Measurements from ENCODE around the gene MSMB. TPM values are rescaled to one million over a fixed set of nuclear protein-coding genes. Genes with fewer than 3 reads are reported as not detected.

Gene MSMB
- total RNA-seq, 1 experiment from 2014 or later, result not detected

DNA sequence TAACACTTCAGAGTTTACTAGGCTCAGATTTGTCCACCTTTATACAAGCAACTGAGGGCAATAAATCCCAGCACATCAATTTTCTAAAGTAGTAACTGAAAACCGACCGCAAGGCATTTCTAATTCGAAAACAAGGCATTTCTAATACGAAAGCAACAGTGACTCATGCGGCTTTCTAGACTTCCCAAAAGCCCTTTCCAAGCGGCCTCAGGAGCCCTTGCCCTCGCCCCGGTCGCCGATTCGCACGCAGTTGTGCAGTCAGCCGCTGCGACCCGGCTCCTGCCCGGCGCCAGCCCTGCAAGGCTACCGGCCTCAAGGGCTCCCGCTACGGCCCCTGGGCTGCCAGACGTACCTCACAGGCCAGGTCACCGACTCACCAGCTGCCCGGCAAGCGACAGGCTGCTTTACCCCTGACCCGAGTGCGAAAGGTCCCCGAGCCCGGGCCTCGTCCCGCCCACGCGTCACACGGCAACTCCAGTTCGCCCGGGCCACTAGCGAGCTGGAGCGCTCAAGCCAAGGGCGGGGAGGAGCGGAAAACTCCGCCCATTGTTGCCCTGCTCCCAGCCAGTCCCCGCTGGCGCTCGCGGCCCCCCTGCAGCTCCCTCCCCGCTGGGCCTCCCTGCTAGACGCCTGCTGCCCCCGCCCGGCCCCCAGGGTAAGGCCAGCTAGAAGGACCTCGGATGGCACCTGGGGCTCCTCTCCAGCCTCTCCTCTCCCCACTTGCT, 22.9 kb downstream of the MSMB start:
- H3K4me1 ChIP-seq (ENCODE audit: low read length), result peaks cover 46% of the 10 kb centered on the region
- no peak overlapping the region for H3K9ac ChIP-seq (ENCODE audit: low read length)
- H2AFZ ChIP-seq (ENCODE audit: low read length), result no peak overlapping the region
- no peaks in the 10 kb centered on the region for H3K9me2 ChIP-seq (replicated peaks; ENCODE audit: insufficient read depth, low read length)
- H3K27me3 ChIP-seq (ENCODE audit: low read length), result no peaks in the 10 kb centered on the region
- no peak overlapping the region for H3K27ac ChIP-seq (ENCODE audit: low read length)
- no peaks in the 10 kb centered on the region for H3K9me3 ChIP-seq (ENCODE audit: low read length)
- no peak overlapping the region for H3K4me3 ChIP-seq (ENCODE audit: low read length)
- H4K20me1 ChIP-seq (ENCODE audit: insufficient read depth, low read depth, low read length), result peaks cover 24% of the 10 kb centered on the region
- no peak for DNase-seq
- H3K79me2 ChIP-seq (ENCODE audit: low read length), result peaks cover 100% of the 10 kb centered on the region
- no peak overlapping the region for H3K4me2 ChIP-seq (ENCODE audit: low read depth, low read length, poor library complexity, severe bottlenecking)
- no peaks in the 10 kb centered on the region for H3K36me3 ChIP-seq (ENCODE audit: insufficient read depth, low read length)

DNA sequence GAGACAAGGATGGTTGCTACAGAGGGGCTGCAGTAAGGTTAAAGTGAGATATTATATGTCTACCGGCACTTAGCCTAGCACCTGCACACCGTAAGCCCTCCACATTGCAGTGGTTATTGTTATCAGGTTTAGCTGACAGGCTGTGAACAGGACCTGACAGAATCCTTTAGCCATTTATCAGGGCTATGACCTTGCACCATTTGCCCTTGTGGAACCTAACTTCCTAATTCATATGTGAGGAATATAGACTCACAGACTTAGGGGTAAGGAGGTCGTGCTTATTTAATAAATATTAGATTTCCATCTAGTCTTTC, 25.8 kb downstream of the MSMB start:
- H3K27ac ChIP-seq (ENCODE audit: low read length), result peak overlapping the region; percentile 92
- H2AFZ ChIP-seq (ENCODE audit: low read length), result no peak overlapping the region
- no peaks in the 10 kb centered on the region for H3K9me3 ChIP-seq (ENCODE audit: low read length)
- peaks cover 8% of the 10 kb centered on the region for H4K20me1 ChIP-seq (ENCODE audit: insufficient read depth, low read depth, low read length)
- H3K9ac ChIP-seq (ENCODE audit: low read length), result peak overlapping the region; percentile 64
- H3K9me2 ChIP-seq (replicated peaks; ENCODE audit: insufficient read depth, low read length), result no peaks in the 10 kb centered on the region
- H3K4me3 ChIP-seq (ENCODE audit: low read length), result peak overlapping the region; percentile 60
- no peaks in the 10 kb centered on the region for H3K27me3 ChIP-seq (ENCODE audit: low read length)
- H3K79me2 ChIP-seq (ENCODE audit: low read length), result peaks cover 100% of the 10 kb centered on the region
- no peak for DNase-seq
- H3K36me3 ChIP-seq (ENCODE audit: insufficient read depth, low read length), result peaks cover 20% of the 10 kb centered on the region; the same call in 1 of the 2 replicates
- peaks cover 37% of the 10 kb centered on the region for H3K4me1 ChIP-seq (ENCODE audit: low read length)
- peak overlapping the region; percentile 71 for H3K4me2 ChIP-seq (ENCODE audit: low read depth, low read length, poor library complexity, severe bottlenecking)

DNA sequence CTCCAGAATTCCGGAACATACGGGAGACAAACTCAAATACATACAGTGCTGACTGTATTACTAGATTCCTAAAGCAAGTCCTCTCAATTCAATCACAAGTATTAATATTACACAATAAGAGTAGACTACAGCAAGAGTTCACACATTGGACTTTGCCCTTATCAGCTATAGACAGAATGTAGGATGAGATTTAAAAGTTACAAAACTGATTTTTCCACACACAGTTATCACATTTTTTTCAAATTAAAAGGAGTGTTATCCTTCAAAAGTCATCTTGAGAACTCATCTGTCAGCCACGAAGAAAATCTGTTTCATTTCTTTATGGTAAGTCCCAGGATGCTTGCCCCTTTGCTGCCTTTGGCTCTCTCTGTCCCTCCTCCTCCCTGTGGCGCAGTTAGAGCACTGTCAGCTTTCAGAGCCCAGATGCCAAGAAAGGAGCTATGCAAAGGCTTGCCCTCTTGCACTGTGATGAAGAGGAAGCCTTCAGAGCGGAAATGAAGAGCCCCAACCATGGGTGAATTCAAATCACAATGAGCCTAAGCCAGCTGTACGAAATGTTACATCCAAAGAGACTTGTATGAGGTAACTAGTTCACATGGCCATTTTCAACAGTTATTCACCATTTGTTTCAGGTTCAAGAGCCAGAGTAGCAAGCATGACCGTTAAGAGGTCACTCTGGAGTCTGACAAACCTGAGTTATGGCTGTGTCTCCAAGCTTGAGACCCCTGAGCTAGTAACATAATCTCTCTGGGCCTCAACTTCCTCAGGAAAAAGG, 26.3 kb downstream of the MSMB start:
- H3K27ac ChIP-seq (ENCODE audit: low read length), result peak overlapping the region; percentile 92
- peak overlapping the region; percentile 64 for H3K9ac ChIP-seq (ENCODE audit: low read length)
- no peak overlapping the region for H2AFZ ChIP-seq (ENCODE audit: low read length)
- peaks cover 37% of the 10 kb centered on the region for H3K4me1 ChIP-seq (ENCODE audit: low read length)
- peaks cover 25% of the 10 kb centered on the region; the same call in 1 of the 2 replicates for H3K36me3 ChIP-seq (ENCODE audit: insufficient read depth, low read length)
- peak overlapping the region; percentile 60 for H3K4me3 ChIP-seq (ENCODE audit: low read length)
- H4K20me1 ChIP-seq (ENCODE audit: insufficient read depth, low read depth, low read length), result peaks cover 8% of the 10 kb centered on the region
- H3K9me2 ChIP-seq (replicated peaks; ENCODE audit: insufficient read depth, low read length), result no peaks in the 10 kb centered on the region
- H3K4me2 ChIP-seq (ENCODE audit: low read depth, low read length, poor library complexity, severe bottlenecking), result peak overlapping the region; percentile 71
- peaks cover 99% of the 10 kb centered on the region for H3K79me2 ChIP-seq (ENCODE audit: low read length)
- DNase-seq, result peak; percentile 92
- H3K9me3 ChIP-seq (ENCODE audit: low read length), result no peaks in the 10 kb centered on the region
- no peaks in the 10 kb centered on the region for H3K27me3 ChIP-seq (ENCODE audit: low read length)

DNA sequence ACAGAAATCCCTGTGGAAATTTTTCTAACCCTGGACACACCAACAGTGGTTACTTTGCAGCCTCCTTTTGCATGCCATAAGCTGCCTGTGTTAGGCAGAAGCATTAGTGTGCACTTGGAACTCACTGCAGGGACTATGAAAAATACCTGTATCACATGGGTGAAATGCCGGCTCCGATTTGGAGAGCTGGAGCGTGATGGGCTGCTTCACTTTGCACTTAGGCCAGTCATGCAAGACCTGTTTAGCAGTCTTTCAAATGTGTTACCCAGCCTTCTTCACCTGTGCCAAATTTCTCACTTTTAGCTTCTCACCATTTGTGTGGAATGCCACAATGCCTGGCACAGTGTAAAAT, 26.9 kb downstream of the MSMB start:
- Histone ChIP-seq H3K9ac (ENCODE audit: low read length) (peak overlapping the region; percentile 64), H3K4me2 (ENCODE audit: low read depth, low read length, poor library complexity, severe bottlenecking) (peak overlapping the region; percentile 71), H3K4me1 (ENCODE audit: low read length) (peaks cover 37% of the 10 kb centered on the region), H4K20me1 (ENCODE audit: insufficient read depth, low read depth, low read length) (peaks cover 8% of the 10 kb centered on the region), H3K36me3 (ENCODE audit: insufficient read depth, low read length) (peaks cover 30% of the 10 kb centered on the region; the same call in 1 of the 2 replicates), H3K9me3 (ENCODE audit: low read length) (no peaks in the 10 kb centered on the region), H3K9me2 (replicated peaks; ENCODE audit: insufficient read depth, low read length) (no peaks in the 10 kb centered on the region), H3K27me3 (ENCODE audit: low read length) (no peaks in the 10 kb centered on the region), H3K4me3 (ENCODE audit: low read length) (peak overlapping the region; percentile 60), H2AFZ (ENCODE audit: low read length) (no peak overlapping the region), H3K27ac (ENCODE audit: low read length) (peak overlapping the region; percentile 92), H3K79me2 (ENCODE audit: low read length) (peaks cover 99% of the 10 kb centered on the region)
- DNase-seq, result no peak

DNA sequence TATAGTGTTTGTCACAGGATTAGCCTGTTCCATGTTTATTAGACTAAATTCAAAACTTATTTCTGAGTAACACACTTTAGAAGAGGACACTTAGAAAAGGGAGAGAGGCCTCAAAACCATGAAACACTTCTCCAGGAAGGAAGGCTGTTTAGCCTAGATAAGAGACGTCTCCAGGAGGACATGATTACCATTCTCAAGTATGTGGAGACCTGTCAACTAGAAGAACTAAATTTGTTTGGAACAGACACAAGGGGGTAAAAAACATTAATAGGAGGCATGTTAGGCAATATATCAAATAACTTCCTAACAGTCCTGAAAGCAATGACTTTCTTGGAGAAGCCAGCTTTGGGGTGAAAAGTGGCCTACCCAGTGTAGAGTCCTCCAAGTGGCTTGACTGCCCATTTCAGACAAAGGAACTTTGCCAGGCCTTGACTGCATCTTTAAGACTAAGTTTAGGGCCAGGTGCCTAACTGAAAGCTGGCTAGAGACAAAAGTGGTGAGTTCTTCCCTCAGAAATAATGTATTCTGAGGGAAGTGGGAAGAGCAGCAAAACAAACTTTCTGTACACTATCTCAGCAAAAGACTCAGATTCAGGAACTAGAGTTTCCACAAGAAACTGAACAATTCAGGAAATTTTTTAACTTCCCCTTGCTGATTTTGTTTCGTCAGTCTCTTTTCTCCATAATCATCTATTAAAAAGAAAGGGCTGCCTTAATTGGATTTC, 27.5 kb downstream of the MSMB start:
- H4K20me1 ChIP-seq (ENCODE audit: insufficient read depth, low read depth, low read length), result peaks cover 8% of the 10 kb centered on the region

DNA sequence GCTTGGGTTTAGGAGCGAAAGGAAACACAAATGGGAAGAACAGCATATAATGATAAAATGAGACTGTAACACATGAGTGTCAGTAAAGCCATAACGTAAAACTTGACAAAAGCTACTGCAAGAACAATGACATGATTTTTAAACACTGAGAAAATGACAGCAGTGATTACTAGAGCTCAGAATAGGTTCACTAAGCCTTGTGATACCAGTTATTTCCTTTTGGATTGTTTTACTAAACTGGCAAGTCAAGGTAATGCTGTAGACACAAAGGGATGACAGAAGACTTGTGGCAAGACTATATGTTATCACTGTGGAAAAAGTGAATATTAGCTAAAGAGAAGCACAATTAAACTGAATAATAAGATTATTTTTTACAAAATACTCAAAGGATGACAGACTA, 28.3 kb downstream of the MSMB start:
- Histone ChIP-seq H3K9me3 (ENCODE audit: low read length) (no peaks in the 10 kb centered on the region), H3K4me3 (ENCODE audit: low read length) (no peak overlapping the region), H3K4me2 (ENCODE audit: low read depth, low read length, poor library complexity, severe bottlenecking) (no peak overlapping the region), H3K36me3 (ENCODE audit: insufficient read depth, low read length) (peaks cover 40% of the 10 kb centered on the region; the same call in 1 of the 2 replicates), H3K27me3 (ENCODE audit: low read length) (no peaks in the 10 kb centered on the region), H3K9ac (ENCODE audit: low read length) (no peak overlapping the region), H3K79me2 (ENCODE audit: low read length) (peaks cover 84% of the 10 kb centered on the region), H2AFZ (ENCODE audit: low read length) (no peak overlapping the region), H3K4me1 (ENCODE audit: low read length) (peaks cover 37% of the 10 kb centered on the region), H3K9me2 (replicated peaks; ENCODE audit: insufficient read depth, low read length) (no peaks in the 10 kb centered on the region), H4K20me1 (ENCODE audit: insufficient read depth, low read depth, low read length) (peaks cover 8% of the 10 kb centered on the region), H3K27ac (ENCODE audit: low read length) (no peak overlapping the region)
- DNase-seq, result no peak

More for the DNA sequence above, 27.5 kb downstream of the MSMB start:
- Histone ChIP-seq H3K79me2 (ENCODE audit: low read length) (peaks cover 93% of the 10 kb centered on the region), H3K4me1 (ENCODE audit: low read length) (peaks cover 37% of the 10 kb centered on the region), H3K4me3 (ENCODE audit: low read length) (peak overlapping the region; percentile 60; the same call in 1 of the 2 replicates), H3K9me2 (replicated peaks; ENCODE audit: insufficient read depth, low read length) (no peaks in the 10 kb centered on the region), H3K9ac (ENCODE audit: low read length) (peak overlapping the region; percentile 64), H3K27me3 (ENCODE audit: low read length) (no peaks in the 10 kb centered on the region), H3K27ac (ENCODE audit: low read length) (peak overlapping the region; percentile 92), H3K9me3 (ENCODE audit: low read length) (no peaks in the 10 kb centered on the region), H3K36me3 (ENCODE audit: insufficient read depth, low read length) (peaks cover 34% of the 10 kb centered on the region; the same call in 1 of the 2 replicates), H3K4me2 (ENCODE audit: low read depth, low read length, poor library complexity, severe bottlenecking) (peak overlapping the region; percentile 71), H2AFZ (ENCODE audit: low read length) (no peak overlapping the region)
- DNase-seq, result no peak

DNA sequence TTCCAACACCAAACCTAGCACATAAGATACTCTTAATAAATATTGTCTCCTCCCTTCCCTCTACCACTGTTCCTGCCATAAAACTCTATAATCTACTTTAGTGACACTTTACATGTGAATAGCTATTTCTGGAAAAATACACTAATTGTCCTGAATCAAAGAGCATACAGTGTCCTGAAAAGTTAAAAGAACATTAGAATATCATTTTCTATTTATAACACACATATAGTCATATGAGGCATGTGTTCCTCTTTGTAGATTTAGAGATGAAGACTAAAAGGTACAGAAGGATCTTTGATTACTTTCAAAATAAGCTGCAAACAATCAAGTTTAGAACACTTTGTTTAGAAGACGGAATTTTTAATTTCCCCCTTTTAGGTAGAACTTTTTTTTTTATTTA, 29.3 kb downstream of the MSMB start:
- Histone ChIP-seq H3K27ac (ENCODE audit: low read length) (no peak overlapping the region), H2AFZ (ENCODE audit: low read length) (no peak overlapping the region), H4K20me1 (ENCODE audit: insufficient read depth, low read depth, low read length) (peaks cover 8% of the 10 kb centered on the region), H3K79me2 (ENCODE audit: low read length) (peaks cover 79% of the 10 kb centered on the region), H3K9me3 (ENCODE audit: low read length) (no peaks in the 10 kb centered on the region), H3K36me3 (ENCODE audit: insufficient read depth, low read length) (peaks cover 45% of the 10 kb centered on the region; the same call in 1 of the 2 replicates), H3K4me1 (ENCODE audit: low read length) (peaks cover 34% of the 10 kb centered on the region), H3K4me2 (ENCODE audit: low read depth, low read length, poor library complexity, severe bottlenecking) (no peak overlapping the region), H3K27me3 (ENCODE audit: low read length) (no peaks in the 10 kb centered on the region), H3K4me3 (ENCODE audit: low read length) (no peak overlapping the region), H3K9me2 (replicated peaks; ENCODE audit: insufficient read depth, low read length) (no peaks in the 10 kb centered on the region), H3K9ac (ENCODE audit: low read length) (no peak overlapping the region)
- no peak for DNase-seq

DNA sequence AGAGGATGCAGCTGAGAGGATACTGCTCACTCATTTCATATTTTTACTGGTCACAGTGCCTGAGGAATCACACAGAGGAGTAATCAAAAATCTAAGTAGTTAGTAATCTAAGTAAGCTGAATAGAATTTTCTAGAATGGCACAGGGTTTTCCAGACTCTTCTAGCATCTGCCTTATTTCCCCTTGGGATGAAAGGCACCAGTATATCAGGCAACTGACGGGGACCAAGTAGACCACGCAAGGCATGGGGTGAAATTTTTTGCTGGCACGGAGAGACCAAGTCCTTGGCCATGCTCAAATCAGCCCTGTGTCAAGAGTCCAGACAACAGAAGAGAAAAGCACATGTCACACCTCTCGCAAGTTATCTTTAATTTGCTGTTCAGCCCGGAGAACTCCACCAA, 29.9 kb downstream of the MSMB start:
- H3K27ac ChIP-seq (ENCODE audit: low read length), result no peak overlapping the region
- no peak for DNase-seq
- no peak overlapping the region for H3K4me3 ChIP-seq (ENCODE audit: low read length)
- H3K4me1 ChIP-seq (ENCODE audit: low read length), result peaks cover 28% of the 10 kb centered on the region
- peaks cover 75% of the 10 kb centered on the region for H3K79me2 ChIP-seq (ENCODE audit: low read length)
- H3K9ac ChIP-seq (ENCODE audit: low read length), result no peak overlapping the region
- no peaks in the 10 kb centered on the region for H3K27me3 ChIP-seq (ENCODE audit: low read length)
- no peaks in the 10 kb centered on the region for H3K9me2 ChIP-seq (replicated peaks; ENCODE audit: insufficient read depth, low read length)
- H4K20me1 ChIP-seq (ENCODE audit: insufficient read depth, low read depth, low read length), result peaks cover 8% of the 10 kb centered on the region
- no peaks in the 10 kb centered on the region for H3K9me3 ChIP-seq (ENCODE audit: low read length)
- no peak overlapping the region for H2AFZ ChIP-seq (ENCODE audit: low read length)
- peaks cover 45% of the 10 kb centered on the region; the same call in 1 of the 2 replicates for H3K36me3 ChIP-seq (ENCODE audit: insufficient read depth, low read length)
- H3K4me2 ChIP-seq (ENCODE audit: low read depth, low read length, poor library complexity, severe bottlenecking), result no peak overlapping the region

Measured in Karpas-422 (cell line).